GM18867 (cell line): ENCODE data around the gene NFKBIA.
"Not testable (repeated sequence)": the region's sequence is repeated elsewhere in the genome, so short reads cannot be mapped to it uniquely, and the experiment has no call there.

ENCODE experiments used
- ATAC-seq: cut with Tn5 transposase; IDR thresholded peaks from one replicate; pipeline ENCODE4 v1.9.1; 2021; ENCODE audit warnings: mild to moderate bottlenecking, moderate library complexity; ENCODE audit not compliant: unreplicated experiment

NFKBIA gene

GRCh38 chr14:35404449-35405303 lies at the start of gene NFKBIA:
TSS of gene NFKBIA (minus strand) at chr14:35404749. CDS start at chr14:35404644, 105 bp downstream.
- ATAC-seq: peak; percentile 59

- ATAC-seq: no peak
These were observed 41.9 kb upstream of the NFKBIA start for GRCh38 chr14:35446450-35446849.

DNA sequence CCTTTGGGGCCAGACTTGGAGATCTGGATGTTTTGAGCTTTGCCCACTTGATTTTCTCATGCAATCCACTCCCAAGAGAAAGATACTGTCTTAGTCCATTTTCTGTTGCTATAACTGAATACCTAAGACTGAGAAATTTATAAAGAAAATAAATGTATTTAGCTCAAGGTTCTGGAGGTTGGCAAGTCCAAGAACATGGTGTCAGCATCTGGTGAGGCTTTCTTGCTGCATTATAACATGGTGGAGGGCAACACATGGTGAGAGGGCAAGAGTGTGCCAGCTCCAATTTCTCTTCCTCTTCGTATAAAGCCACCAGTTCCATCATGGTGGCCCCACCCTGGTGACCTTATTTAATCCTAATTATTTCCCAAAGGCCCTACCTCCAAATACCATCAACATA lies 39.6 kb upstream of the NFKBIA start:
- ATAC-seq: no peak

- ATAC-seq: no peak
These were observed 36.6 kb upstream of the NFKBIA start for GRCh38 chr14:35441160-35441559.

- ATAC-seq: no peak
These were observed 34.6 kb upstream of the NFKBIA start for GRCh38 chr14:35438910-35439713.

DNA sequence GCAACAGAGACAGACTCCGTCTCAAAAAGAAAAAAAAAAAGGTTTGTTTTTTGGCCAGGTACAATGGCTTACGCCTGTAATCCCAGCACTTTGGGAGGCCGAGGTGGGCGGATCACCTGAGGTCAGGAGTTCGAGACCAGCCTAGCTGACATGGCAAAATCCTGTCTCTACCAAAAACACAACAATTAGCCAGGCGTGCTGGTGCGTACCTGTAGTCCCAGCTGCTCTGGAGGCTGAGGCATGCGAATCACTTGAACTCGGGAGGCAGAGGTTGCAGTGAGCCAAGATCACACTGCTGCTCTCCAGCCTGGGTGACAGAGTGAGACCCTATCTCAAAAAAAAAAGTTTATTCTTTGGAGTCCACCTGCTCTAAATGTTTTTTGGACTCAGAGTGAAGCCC lies 33.9 kb upstream of the NFKBIA start:
- ATAC-seq: not testable (repeated sequence)

DNA sequence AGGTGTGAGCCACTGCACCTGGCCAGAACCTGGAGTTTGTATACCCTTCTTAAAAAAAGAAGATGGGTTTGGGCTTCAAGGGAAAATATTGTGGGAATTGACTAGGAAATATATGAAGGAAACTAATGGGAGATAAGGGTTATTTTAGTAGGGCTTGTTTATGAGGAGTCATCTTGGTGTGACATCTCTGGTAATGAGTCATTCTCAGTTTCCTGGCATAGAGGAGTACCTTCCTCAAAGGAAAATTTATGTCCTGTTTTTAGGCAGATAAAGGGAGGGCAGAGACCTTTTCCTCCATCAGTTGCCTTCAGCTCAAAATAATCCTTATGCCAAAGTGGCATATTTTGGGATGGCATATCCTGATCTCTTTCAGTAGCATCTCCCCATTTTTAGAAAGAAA lies 30.6 kb upstream of the NFKBIA start:
- no peak for ATAC-seq

GRCh38 chr14:35433826-35434225 lies 29.3 kb upstream of the NFKBIA start:
- ATAC-seq: no peak

DNA sequence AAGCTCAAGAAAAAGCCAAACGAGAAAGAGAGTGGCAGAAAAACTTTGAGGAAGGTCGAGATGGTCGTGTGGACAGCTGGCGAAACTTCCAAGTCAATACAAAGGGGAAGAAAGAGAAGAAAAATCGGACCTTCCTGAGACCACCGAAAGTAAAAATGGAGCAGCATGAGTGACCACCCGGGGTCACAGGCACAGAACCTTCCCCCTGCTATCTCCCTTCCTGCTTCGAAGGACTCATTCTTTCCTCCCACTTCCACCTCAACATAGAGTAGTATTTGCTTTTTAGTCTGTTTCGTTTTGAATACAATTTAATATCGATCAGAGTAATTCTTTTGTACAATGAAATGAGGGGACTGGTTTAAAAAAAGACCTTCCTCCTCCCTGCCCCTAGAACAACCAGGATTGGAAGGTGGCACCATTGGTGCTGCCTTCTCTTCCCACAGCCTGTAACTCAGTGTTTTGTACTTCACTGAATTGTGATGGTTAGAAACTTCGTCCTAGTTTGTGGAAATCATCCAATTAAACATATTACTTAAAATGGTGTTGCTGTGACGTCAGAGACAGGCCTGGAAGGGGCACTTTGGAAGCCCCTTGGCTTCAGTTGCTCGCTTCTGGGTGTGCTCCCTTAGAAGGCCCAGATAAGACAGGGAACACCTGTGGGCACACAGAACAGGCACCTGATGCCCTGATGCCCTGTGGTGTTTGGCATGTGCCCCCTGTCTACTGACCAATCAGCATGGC lies 26.1 kb upstream of the NFKBIA start:
- ATAC-seq: no peak

DNA sequence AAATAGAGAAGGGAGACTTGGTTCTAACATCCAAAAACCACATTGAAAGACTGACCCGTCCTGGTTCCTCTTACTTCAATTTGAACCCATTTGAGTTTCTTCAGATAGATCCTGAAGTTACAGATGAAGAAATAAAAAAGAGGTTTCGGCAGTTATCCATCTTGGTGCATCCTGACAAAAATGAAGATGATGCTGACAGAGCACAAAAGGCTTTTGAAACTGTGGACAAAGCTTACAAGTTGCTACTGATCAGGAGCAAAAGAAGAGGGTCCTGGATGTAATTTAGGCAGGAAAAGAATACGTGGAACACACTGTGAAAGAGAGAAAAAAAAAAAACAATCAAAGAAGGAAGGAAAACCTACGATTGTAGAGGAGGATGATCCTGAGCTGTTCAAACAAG lies 25.4 kb upstream of the NFKBIA start:
- ATAC-seq: no peak

DNA sequence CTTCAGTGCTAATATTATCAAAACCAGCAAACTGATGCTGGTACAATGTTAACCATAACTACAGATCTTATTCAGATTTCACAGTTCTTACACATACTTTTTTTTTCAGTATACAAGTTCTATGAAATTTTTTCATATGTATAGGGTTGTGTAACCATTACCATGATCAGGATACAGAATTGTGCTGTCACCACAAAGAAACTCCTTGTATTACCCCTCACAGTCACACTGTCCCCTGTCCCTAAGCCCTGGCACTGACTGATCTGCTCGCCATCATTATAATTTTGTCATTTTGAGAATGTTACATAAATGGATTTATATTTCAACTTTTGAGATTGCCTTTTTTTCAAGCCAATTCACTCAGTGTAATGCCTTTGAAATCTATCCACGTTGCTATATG lies 21.3 kb upstream of the NFKBIA start:
- no peak for ATAC-seq

GRCh38 chr14:35423621-35424020 lies 19.1 kb upstream of the NFKBIA start:
- ATAC-seq: no peak

DNA sequence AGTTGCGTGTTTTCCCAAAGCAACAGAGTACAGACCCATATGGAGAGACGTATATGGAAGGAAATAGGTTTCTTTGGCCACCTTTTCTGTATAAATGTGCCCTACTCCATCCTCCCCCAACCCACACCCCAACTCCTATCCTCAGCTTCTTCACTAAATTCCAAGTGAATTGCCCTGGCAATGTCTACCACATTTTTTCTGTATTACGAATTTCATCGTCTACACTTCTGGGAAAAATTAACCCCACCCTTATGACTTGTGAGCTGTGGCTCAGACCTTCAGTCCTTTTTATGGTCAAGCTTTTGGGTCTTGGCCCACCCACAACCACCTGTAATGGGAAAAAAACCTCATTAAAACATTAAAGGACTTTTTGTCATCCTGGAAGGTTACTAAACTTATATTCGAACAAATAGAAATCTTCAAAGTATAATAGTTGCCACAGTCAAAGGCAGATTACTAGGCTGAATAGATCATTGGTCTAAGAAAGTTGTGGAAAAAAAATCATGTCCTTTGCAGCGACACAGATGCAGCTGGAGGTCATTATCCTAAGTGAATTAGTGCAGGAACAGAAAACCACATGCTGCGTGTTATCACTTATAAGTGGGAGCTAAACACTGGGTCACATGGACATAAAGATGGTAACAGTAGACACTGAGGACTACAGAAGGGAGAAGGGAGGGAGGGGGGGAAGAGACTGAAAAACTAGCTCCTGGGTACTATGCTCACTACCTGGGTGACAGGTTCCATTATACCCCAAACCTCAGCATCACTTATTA lies 15.7 kb upstream of the NFKBIA start:
- no peak for ATAC-seq

DNA sequence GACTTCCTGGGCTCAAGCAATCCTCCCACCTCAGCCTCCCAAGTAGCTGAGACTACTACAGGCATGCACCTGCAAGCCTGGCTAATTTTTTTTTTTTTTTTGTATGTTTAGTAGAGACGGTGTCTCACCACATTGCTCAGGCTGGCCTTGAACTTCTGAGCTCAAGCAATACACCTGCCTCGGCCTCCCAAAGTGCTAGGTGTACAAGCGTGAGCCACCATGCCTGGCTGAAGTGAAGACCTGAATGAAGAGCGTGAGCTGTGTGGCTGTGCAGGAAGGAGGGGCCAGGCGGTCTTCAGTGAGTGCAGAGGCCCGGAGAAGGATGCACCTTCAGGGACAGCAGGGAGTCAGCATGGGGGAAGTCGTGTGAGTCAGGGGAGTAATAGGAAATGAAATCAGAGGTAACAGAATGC lies 14.9 kb upstream of the NFKBIA start:
- no peak for ATAC-seq

DNA sequence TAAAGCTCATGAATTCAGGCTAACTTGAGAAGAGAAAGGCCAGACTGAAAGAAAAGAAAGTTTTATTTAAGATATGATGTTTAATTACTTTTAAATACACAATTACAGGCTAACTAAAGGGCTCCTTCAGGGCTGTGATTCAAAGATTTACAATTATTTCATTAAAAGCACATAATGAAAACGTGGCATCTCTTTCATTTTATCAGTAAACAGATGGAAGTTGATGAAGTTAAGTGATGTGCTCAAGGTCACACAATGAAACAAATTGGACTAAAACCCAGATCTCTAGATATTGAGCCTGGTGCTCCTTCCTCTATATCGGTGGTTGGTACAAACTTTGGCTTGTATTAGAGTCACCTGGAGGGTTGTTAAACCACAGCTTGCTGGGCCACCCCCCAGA lies 13.5 kb upstream of the NFKBIA start:
- no peak for ATAC-seq

DNA sequence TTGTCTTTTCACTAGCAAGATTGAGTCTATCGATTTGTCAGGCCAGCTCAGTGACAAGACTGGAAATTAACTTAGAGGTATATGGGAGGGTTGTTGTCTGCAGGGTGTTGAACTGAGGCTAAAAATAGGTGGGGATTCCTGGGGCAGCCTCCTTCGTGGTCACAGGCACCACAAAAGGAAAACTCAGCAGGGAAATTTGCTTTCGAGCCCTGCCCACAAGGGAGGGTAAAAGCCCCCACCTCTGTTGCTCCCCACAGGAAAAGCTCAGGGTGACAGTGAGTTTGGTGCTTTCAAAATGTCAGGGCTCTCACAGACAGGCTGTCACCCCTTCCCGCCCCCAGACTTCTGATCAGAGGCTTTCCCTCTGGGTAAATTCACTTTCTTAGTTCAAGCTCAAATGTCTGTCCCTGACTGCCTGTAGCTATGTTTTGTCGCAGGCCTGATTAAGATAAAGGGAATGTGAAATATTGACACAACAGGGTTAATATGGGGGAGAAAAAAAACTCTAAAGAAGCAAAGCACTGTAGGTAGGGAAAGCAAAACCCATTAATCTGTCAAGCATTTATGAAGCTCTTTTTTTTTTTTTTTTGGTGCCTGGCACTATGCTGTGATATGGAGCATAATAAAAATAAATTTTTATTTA lies 11.7 kb upstream of the NFKBIA start:
- ATAC-seq: peak; percentile 45

GRCh38 chr14:35414365-35414764 lies 9.8 kb upstream of the NFKBIA start:
- ATAC-seq: no peak

DNA sequence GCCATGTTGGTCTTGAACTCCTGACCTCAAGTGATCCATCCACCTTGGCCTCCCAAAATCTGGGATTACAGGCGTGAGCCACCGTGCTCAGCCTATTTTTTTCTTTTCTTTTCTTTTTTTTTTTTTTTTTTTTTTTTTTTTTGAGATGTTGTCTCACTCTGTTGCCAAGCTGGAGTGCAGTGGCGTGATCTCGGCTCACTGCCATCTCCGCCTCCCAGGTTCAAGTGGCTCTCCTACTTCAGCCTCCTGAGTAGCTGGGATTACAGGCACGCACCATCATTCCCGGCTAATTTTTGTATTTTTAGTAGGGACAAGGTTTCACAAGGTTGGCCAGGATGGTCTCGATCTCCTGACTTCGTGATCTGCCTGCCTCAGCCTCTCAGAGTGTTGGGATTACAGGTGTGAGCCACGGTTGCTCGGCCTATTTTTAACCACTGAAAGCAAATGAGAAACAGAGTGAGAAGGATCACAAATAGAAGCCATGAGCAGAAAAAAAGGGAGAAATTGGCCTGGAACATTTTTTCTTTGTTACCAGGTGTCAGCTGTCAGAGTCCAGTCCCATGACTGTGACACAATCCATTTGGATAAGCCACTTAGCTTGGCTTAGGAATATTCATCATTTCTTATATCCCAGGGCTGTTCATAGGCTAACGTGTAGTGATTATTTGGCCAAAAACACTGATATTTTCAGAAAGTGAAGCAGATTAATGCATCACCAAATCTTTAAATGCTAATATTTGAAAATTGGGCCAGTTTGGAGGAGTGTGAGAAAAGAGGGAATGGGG lies 7.9 kb upstream of the NFKBIA start:
- no peak for ATAC-seq

DNA sequence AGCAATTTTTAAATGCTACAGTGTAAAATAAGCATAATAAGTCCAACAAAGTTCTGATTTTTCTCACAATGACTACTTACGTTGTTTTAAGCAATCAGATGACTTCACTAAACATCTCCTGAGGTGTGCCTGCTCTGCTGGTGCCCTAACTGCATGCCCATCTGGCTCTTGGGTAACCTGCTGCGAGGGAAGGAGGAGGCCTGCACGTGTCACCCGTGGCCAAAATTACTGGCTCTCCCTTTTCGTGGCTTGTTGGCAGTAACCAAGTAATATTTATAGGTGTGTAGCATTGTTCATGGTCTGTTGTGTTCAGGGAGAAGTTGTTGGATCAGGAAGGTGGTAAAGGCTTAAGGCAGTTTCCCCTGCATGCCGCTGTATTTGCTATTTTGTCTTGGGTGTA lies 6.3 kb upstream of the NFKBIA start:
- ATAC-seq: no peak
